GM19025 (cell line): ENCODE measurements around the gene SLC15A1.
"Not testable (repeated sequence)": the region's sequence is repeated elsewhere in the genome, so short reads cannot be mapped to it uniquely, and the experiment has no call there.

Source experiments
- ATAC-seq: cut with Tn5 transposase; IDR thresholded peaks from one replicate; pipeline ENCODE4 v1.9.1; 2021; ENCODE audit warnings: mild to moderate bottlenecking, low read depth, moderate library complexity; ENCODE audit not compliant: unreplicated experiment

The SLC15A1 gene

GRCh38 chr13:98755729-98756128, 3.3 kb upstream of the SLC15A1 start:
- no peak for ATAC-seq

DNA sequence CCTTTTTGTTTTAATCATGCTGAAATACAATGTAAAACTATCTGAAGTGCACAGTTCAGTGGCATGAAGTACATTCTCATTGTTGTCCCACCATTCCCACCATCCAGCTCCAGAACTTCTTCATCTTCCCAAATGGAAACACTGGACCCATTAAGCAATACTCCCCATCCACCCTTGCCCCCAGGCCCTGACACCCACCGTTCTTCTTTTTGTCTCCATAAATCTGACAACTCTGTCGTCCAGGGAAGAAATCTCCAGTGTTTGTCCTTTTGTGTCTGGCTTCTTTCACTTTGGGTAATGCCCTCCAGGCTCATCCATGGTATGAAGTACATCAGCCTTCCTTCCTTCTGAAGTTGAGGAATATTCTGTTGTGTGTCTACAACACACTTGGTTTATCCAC, 2.6 kb upstream of the SLC15A1 start:
- ATAC-seq, result no peak

DNA sequence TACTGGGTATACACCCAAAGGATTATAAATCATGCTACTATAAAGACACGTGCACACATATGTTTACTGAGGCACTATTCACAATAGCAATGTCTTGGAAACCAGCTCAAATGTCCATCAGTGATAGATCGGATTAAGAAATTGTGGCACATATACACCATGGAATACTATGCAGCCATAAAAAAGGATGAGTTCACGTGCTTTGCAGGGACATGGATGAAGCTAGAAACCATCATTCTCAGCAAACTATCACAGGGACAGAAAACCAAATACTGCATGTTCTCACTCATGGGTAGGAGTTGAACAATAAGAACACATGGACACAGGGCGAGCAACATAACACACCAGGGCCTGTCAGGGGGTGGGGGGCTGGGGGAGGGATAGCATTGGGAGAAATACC, 2.0 kb upstream of the SLC15A1 start:
- ATAC-seq, result not testable (repeated sequence)

- no peak for ATAC-seq
Observed at GRCh38 chr13:98751861-98752466, 508 bp downstream of the SLC15A1 start.

- ATAC-seq, result no peak
Observed at GRCh38 chr13:98751367-98751782, 1.1 kb downstream of the SLC15A1 start.

- ATAC-seq, result no peak
Observed at GRCh38 chr13:98749501-98749900, 3.0 kb downstream of the SLC15A1 start.

GRCh38 chr13:98746968-98747367, 5.5 kb downstream of the SLC15A1 start:
- ATAC-seq, result no peak

GRCh38 chr13:98743377-98743776, 9.1 kb downstream of the SLC15A1 start:
- ATAC-seq, result no peak

GRCh38 chr13:98742961-98743360, 9.5 kb downstream of the SLC15A1 start:
- no peak for ATAC-seq

GRCh38 chr13:98741741-98742435, 10.6 kb downstream of the SLC15A1 start:
- ATAC-seq, result no peak

DNA sequence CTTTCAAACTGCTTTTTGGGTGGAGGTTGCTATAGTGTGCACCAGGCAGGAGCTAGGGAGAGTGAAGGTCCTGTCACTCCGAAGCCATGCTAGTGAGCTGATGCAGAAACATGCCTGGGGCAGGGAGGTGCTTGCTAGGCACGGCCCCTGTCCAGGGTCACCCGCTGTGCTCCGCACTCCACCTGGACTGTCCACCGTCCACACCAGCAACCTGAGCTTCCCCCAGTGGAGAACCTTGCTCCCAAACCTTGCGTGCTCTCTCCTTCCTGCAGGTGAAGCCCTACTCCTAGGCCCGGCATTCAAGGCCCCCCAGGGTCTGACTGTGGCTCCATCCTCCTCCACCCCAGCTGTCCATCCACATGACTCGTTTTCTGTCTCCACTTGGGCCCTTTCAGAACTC, 12.3 kb downstream of the SLC15A1 start:
- no peak for ATAC-seq

GRCh38 chr13:98738993-98739392, 13.5 kb downstream of the SLC15A1 start:
- no peak for ATAC-seq

DNA sequence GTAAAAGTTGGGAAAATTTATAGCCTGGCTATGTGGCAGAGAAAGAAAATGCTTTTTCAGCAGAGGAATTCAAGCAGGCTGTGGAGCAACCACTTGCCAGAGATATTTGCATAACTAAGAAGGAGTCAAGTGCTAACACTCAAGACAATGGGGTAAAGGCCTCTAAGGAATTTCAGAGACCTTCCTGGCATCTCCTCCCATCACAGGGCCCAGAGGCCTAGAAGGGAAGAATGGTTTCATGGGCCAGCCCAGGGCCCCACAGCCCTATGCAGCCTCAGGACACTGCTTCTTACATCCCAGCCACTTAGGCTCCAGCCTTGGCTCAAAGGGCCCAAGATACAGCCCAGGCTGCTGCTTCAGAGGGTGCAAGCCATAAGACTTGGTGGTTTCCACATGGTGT, 14.3 kb downstream of the SLC15A1 start:
- no peak for ATAC-seq

DNA sequence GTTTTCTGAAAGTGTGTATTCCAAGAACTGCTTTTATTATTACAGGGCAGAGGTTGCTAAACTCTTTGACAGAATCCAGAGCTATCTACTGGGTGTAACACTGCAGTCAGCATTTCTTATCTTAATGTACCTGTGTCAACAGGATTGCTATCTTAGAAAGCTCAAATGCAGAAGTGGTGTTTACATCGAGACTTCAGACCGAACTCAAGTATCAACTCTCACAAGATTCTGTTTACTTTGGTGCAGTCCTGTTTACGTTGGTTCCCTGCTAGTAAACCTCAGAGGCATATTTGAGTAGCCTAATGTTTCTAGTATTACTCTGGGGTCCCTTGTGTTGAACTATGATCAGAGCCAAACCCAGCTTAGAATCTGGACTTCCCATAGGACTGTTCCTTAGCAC, 20.5 kb downstream of the SLC15A1 start:
- ATAC-seq, result no peak

DNA sequence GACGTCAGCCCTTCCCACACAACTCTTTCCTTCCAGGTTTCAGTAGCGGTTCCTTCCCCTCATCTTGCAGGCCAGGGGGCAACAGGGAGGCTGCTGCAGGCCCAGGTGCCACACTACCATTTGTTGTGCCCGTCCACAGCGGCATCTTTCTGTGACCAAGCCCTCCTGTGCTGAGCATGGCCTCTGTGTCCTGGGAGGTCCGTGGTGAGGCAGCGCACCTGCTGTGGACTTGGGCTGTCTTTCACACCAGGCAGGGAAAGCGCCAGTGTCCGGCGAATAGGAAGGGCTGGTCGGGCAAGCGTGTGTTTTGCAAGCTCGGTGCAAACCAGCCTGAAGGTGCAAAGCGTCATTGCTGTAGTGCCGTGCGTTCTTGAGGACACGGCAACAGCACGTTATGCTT, 21.4 kb downstream of the SLC15A1 start:
- ATAC-seq, result no peak

DNA sequence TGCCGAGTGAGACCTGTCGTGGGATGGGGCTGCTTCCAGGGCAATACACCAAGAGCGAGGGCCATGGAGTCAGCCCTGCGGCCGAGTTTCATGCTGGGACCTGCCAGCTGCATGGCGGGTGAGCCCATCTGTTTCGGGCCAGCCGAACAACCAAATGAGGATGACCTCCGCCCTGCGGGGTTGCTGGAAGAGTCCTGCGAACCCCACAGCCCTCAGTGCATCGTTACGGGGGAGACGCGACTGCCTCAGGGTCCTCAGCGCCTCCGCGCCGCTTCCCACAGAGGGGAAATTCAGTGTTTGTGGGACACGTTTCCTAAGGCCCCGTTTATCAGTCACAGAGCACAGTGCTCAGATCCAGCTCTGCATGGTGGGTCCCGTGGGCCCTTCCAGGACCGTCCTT, 22.0 kb downstream of the SLC15A1 start:
- no peak for ATAC-seq

DNA sequence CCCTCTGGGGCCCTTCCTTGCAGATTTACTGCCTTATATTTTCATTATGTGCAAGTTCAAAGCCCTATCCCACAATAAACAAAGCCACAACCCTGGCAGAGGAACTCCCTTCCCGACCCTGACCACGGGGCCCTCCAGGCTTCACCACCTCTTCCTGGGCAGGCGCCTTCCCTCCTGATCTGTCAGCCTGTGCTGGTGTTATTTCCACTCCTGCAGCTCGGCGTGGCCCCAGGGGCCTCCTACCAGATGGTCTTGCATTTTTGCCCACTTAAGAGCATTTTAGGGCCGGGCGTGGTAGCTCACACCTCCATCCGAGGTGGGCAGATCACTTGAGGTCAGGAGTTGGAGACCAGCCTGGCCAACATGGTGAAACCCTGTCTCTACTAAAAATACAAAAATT, 22.8 kb downstream of the SLC15A1 start:
- ATAC-seq, result no peak

GRCh38 chr13:98722958-98723357, 29.5 kb downstream of the SLC15A1 start:
- ATAC-seq, result no peak

DNA sequence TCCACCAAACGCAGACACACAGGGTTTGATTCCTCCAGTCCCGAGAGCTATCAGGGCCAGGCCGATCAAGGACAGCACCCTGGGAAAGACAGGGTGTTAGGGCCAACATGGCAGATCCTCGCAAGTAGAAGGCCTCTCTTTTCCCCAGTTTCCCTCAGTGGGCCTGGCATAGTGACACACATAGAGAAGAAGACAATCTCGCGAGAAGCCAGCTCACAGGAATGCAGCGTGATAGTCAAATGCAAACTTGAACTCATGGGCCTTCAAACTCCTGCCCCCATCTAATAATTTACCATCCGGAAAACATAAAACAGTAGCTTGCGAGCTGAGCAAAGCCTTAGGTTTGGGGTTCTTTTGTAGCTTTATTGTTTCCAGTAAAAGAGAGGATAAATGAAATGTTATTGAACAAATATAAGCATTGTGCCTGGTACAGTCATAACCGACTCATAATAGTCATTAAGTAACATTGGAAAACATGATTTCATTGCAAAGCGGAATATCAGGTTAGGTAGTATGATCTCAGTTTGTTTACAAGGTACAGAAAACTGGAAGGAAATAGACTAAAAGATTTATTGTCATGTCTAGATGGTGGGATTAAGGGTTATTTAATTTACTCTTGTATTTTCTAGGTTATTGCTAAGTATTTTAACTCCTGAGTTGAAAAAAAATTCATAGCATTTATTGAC, 30.5 kb downstream of the SLC15A1 start:
- no peak for ATAC-seq

DNA sequence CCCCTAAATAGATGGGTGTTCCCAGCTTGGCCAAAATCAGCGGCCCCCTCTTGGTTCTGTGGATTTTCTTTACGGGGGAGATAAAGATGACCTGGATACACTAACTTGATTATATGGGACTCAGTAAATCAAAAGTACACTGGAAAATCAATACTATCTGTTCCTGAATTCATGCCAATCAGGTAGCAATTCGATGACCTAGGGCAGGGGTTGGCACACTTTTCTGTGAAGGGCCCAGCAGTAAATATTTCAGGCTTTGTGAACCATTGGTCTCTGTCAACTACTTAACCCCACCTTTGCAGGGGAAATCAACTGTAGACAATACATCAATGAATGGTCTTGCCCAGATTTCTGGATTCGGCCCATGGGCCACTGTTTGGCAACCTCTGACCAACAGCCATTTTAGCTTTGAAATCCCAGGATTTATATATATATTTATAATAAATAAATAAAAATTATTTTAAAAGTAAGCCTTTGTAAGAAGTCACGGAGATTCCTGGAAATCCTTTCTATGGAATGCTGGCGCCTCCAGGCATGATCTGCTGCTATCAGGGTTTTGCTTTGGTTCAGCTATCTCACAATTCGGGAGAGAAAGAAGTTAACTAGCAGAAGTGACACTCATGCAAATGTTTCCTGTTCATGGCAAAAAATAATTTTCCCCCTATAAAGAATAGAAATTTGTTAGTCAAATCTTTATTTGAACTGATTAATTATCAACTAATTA, 32.8 kb downstream of the SLC15A1 start:
- no peak for ATAC-seq

GRCh38 chr13:98717891-98718290, 34.6 kb downstream of the SLC15A1 start:
- ATAC-seq, result no peak
